NCI-H1436 treated with DMSO at 0.1 percent for 48 hours (cell line): Measurements from ENCODE around the gene PDE4B.

Experiments
- DNase-seq: peaks from one replicate; lab custom pipeline; 2025; lab: John Stamatoyannopoulos, UW

PDE4B gene

DNA sequence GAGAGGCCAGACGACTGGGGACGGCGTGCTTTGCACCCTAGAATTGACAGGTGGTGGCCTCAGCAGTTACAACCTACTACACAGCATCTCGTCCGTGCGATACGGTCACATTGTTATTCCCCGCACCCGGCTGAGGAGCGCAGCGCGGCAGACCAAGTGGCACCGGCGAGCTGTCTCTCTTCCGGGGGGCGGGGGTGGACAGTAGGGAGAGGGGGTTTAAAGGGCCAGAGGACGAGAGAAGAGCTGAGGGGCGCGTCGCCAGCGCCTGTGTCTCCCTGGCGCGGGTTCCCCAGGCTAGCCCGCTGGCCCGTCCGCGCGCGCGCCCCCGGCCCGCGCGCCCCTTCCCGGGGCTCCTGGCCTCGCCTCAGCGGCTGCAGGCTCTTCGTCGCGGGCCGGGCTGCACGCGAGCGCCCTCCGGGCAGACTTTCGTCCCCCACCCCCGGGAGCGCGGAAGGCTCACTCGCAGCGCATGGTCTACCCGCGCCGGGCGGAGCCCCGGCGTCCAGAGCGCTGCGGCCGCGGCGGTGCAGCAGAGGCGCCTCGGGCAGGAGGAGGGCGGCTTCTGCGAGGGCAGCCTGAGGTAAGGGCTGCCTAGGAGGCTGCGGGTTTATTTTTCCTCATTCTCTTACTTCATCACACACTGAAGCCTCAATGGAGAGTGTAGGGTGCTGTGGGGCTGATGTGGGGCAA lies at the start of gene PDE4B:
Gene PDE4B (plus strand): TSS at position 227 of the 690 bp plus-strand sequence.
- no peak for DNase-seq

DNA sequence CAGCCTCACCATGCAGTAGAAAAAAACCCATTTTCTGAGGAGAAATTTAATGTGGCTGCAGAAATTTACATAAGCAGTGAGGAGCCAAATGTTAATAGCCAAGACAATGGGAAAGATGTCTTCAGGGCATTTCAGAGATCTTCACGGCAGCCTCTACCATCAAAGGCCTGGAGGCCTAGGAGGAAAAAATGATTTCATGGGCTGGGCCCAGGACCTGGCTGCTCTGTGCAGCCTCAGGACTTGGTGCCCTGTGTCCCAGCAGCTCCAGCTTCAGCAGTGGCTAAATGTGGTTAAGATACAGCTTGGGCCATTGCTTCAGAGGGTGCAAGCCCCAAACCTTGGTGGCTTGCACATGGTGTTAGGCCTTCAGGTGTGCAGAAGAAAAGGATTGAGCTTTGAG lies 48.0 kb upstream of the PDE4B start:
- no peak for DNase-seq

DNA sequence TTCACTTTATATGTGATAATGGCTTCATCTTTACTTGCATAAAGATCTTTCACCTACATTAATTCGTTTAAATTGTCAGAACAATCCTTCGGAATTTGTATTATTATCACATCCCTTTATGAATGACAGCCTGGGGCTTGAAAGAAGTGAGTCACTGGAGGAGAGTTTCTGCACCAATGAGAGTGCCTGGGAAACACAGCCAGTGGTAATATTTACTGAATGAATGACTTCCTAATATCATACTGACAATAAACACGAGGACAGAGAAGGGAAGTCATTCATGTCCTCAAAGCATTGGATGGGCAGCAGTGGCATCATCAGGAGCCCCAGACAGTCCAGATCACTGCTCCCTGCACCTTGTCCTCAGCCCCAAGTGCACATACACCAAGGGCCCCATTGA lies 40.7 kb upstream of the PDE4B start:
- no peak for DNase-seq

DNA sequence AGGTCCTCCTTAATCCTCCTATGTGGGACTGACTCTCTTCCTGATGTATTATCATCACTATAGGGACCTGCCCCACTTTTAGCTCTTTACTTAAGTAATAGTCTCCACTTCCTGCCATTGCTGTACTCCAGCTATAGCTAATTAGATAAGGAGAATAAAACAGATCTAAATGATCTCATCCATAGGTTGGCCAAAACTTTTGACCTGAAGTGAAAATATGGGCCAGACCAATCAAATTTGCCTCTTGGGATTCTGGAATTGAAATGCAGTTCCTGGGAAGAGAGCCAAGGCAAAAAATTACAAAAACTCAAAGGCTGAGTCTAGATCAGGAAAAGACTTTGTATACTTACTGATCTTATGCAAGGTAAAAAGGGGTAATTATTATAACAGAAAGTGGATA lies 36.1 kb upstream of the PDE4B start:
- no peak for DNase-seq

DNA sequence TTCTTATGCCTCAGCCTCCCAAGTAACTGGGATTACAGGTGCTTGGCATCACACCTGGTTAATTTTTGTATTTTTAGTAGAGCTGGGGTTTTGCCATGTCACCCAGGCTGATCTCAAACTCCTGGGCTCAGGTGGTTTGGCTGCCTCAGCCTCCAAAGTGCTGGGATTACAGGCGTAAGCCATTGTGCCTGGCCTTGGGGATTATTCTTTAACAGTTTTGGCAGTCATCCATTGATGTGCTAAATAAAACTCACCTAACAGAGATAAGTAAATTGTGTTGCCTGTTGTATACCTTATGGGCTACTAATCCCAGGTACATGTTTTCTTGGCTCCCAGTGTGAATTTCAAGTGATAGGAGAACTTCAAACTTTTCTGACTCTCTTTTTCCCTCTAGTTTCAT lies 35.2 kb upstream of the PDE4B start:
- DNase-seq: no peak

DNA sequence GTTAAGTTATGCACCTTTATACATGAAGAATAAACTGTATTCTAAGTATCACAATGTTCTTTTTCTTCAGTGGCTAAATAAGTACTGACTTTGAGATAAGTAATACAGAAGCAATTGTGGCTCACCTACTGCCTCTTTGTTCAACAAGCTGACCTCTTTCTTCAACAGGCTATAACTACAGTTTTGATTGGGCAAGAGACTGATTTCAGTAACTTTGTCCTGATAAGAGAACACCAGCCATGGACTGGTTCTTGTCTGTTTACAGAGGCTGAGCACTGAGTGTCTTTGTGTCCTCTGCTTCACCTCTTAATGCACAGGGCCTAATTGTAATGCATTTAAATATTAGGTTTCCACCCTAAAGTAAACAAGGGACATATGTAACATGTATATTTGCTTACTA lies 34.6 kb upstream of the PDE4B start:
- no peak for DNase-seq

DNA sequence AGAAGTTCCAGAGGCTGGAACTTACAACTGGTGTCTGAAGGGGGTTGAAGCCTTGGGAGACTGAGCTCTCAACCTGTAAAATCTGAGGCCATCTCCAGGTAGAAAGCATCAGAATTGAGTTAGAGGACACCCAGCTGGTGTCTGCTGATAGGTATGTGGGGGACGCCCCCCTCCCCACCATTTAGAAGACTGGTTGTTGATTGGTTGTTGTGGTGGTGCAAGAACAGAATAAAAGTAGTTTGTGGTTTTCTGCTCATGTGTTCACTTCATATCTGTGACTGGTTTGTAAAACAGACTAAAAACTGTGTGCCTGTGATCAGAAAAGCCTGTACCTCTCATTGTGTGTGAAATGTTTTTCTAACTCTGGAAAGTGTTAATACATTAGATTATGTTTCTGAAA lies 33.2 kb upstream of the PDE4B start:
- DNase-seq: no peak

DNA sequence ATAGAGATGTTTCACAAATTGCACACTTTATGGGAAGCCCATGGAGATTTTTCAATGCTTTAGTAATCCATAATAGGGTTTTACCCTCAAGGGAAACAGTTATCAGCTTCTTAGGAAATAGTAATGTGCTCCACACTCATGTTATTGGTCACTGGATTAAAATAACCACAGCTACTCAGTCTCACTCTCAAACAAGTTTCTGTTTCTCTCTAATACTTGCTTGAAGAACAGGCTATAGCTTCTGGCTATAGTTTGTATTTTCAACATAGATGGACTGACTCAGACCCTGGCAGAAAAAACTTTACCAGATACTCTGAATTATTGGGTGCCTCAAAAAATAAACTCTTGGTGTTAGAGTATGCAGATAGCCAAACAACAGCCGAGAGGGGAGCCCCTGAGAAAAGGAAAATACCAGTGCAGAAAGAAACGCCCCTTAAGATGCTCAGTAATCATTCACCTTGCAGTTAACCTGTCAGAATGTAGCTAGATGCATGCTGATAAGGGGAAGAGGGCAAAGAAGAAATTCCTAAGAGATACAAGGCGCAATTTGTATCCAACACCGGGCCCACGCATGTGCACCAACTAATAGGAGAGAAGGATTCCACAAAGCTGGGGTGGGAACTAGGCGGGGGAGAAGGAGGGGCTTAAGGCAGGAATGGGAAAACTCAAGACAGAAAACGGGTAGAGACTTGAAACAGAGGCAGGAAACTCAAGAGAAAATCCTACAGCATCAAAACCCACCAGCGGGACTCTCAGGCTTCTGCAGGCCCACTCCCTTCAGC lies 30.4 kb upstream of the PDE4B start:
- DNase-seq: no peak

DNA sequence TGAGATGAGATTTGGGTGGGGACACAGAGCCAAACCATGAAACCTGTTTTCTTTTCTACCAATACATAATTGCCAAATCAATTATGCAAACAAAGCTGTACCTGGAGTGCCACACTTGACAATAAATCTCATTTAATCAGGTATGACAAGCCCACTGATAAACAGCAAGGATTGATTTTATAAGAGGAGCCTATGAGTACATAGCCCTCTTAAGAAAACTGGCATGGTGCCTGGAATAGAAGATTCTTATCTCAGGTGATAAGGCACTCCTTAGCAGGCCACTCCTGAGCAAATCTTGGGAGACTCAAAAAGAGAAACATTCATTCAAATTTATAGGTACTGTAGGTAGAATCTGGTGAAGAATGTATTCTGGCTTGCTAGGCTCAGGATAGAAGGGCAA lies 28.6 kb upstream of the PDE4B start:
- DNase-seq: no peak

DNA sequence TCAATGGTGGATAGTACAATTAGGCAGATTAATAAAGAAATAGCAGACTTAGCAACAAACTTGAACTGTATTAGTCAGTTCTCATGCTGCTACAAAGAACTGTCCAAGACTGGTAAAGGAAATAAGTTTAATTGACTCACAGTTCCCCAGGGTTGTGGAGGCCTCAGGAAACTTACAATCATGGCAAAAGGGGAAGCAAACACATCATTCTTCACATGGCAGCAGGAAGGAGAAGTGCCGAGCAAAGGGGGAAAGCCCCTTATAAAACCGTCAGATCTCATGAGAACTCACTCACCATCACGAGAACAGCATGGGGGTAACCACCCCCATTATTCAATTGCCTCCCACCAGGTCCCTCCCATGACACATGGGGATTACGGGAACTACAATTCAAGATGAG lies 27.1 kb upstream of the PDE4B start:
- DNase-seq: no peak

DNA sequence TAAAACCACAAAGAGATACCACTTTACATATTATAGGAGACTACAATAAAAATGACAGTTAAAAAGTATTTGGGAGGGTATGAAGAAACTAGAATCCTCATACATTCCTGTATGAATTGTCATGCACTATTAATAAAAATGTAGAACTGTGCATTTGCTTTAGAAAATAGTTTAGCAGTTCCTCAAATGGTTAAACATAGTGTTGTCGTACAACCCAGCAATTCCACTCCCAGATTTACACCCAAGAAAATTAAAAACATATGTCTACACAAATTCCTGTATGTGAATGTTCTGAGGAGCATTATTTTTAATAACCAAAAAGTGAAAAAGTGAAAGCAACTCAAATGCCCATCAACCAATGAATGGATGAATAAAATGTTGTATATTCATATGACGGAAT lies 23.1 kb upstream of the PDE4B start:
- no peak for DNase-seq

DNA sequence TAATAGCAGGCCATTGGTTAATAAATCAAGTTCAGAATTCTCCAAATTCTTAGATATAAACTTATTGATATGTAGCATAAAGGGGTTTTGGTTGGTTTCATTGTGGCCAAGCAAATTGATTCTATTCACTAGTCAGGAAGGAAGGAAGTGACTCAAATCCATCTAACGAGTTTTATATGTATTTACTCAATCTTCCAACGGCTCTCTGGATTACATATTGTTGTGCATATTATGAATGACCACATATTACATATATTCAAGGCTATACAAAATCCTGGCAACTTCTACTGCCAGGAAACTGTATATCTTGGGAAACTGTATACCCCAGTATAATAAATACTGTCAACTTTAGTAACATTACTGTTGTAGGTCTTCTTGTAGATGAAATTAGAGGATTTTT lies 20.1 kb upstream of the PDE4B start:
- no peak for DNase-seq

DNA sequence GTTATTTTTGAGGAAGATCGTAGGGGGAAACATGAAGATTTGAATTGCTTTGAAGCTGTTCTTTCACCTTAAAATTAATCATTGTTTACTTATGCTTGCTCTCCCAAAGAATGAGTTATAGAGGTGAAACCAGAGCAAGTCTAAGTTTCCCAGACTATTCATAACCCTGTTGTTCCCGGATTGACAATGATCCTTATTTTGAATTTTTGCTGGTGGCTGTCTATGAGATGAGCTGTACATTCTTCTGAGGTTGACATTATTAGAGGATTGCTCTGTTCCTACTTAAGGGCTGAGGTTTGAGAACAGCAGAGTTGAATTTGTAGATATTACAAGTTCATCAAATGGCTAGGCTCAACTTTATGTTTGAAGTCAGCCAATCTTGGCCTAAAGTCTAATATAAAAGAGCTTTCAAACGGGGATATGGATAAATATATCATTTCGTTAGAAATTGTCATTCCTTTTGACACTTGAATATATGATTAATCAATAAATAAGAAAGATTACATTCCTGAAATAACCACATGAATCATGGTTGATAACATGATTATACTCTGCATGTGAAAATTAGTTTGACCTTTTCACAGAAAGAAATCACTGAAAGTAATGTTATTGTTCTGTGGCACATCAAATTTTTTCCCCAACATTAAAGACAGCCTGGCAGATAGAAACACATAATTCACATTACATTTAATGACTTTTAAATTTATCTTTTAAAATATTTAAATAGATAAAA lies 19.1 kb upstream of the PDE4B start:
- DNase-seq: no peak

DNA sequence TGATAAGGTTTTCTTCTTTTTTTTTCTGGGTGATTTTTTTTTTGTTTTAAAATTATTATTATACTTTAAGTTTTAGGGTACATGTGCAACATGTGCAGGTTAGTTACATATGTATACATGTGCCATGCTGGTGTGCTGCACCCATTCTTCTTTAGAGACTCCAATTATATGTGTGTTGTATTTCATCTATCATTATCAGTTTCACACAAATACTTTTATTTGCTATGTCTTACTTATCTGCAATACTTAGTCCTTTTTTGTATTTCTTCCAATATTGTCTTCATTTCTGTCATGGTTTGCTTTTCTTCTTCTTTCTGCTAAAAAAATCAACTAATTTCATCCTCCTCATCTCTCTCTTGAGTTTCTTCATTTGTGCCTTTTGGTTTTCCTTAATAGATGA lies 3.9 kb upstream of the PDE4B start:
- DNase-seq: no peak

DNA sequence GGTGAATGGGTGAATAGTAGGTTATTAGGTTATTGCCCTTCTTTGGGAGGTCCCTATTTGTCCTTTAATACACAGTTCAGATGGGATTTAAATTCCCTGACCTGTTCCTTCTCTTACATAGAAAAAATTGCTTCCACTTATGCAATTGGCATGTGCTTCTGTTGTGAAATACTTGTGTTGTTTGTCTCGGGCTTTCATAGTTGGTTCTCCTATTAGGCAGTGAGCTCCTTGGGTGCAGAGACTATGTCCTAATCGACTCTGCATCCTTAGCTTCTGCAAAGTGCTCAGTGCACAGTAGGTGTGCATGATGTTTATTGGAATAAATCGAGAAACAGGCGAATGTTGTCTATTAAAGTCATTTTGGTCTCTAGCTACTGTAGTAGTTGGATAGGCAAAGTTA lies 1.3 kb upstream of the PDE4B start:
- DNase-seq: no peak

DNA sequence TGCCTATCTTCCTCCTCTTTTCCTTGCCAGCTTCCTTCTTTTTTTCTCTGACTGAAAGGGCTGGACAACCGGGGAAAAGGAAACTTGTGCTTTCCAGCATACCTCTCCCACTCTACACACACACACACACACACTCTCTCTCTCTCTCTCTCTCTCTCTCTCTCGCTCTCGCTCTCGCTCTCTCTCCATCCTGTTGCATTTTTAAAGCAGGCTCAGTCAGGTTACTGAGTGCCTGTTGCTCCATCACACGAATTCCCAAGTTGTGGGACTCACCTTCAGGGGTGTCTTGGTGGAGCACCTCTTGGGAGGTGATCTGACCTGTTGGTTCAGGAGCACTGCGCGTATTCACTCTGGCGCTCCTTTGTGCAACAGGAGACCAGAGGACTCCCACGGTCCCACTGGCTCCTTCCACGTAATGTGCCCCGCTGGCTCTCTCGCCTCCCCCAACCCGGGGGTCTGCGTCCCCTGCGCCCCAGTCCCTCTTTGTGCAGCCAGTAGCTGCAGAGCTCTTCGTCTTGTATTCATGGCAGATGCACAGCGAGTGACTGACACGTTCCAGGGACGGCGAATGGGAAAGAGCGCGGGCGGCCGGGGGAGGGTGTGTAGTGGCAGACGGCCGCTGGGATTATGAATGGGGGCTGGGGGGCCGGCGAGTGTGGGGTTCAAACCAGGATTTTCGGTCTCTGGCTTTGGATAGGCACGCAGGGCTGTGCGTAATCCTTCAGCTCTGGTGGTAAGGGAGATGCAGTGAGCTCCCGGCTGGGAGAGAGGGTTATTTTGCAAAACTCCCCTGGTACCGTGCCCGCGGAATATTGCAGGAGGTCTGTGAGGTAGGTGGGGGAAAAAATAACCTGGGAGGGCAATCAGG lies 660 bp upstream of the PDE4B start:
- no peak for DNase-seq

DNA sequence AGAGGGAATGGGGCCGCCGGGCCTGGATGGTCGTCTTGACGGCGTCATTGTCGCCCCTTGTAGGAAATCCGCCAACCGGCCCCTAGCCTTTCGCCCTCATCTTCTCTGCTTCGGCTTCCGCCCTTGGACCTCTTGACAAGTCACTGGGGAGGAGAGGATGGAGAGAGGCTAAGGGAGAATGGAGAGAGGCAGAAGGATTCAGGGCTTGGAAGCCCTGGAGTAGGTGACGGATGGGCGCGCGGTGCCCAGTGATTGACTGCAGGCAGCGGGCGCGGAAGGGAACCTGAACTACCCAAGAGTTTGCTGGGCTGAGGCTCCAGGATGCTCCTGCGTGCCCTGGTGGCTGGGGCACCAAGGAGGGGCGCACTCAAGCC lies 651 bp downstream of the PDE4B start:
- no peak for DNase-seq

DNA sequence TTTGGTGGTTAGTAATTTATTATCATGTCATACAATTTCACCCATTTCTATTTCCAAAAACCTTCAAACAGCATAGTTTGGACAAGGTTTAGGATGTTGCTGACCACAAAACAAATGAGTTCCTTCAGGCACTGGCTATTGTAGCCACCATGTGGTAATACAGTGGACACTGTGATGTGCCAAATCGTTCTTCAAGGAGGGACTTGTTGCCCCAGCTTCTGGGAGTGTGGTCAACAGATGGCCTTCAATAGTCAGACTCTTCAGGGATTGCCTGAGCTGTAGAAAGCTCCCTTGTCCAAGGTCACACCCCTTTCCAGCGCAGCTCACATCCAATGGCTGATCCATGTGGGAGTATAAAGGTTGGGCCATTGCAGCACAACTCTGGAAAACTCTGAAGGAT lies 2.6 kb downstream of the PDE4B start:
- DNase-seq: no peak

DNA sequence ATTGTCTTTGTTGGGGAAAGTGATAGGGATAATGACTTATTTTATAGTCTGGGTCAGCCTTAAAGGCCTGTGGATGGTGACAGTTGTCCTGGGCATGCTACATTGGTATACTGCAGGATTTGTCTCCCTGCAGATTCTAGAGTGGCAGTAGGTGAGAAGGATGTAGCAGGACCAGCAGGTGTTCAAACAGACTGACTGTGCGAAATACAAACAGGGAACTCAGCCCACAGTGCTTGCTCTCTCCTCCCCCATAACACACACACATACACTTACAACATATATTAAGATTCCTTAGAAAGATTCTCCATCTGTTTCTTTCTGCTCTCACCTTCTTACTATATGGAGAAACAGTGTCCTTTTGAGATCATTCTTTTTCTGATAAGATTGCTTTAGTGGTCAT lies 6.9 kb downstream of the PDE4B start:
- DNase-seq: no peak

DNA sequence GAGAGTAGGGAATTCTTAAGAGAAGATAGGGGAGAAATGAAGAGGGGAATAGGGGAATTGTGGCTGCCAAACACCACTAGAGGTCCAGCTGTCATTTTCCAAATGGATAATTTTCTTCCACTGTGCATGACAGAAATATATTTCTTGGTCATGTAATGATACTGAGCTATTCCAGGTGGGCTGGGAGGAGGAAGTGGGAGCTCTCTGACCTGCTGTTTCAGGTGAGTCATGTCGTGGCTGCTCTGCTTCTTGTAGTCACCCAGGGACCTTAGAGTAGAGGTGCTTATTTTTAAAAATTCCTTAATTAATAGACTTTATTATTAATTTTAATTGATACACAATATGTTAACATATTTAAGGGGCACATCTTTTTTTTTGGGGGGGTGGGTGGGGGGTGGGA lies 11.9 kb downstream of the PDE4B start:
- no peak for DNase-seq

DNA sequence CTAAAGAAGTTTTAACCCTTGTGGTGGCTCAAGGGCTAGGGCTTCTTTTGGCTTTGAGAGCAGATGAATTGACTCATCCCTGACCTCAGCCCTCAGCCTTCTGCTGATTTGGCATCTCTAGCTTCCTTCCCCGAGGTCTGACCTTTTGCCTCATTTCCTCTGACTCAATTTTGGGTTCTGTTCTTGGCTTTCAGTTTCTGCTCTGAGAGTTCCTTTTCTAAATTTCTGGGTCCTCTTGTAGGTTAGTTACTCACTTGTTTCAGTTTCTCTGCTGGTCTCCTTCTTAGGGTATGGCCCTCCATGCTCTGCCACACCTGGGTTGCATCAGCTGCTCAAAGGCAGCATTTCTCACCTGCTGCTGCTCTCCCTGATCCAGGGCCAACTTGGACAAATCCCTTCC lies 19.4 kb downstream of the PDE4B start:
- DNase-seq: no peak

DNA sequence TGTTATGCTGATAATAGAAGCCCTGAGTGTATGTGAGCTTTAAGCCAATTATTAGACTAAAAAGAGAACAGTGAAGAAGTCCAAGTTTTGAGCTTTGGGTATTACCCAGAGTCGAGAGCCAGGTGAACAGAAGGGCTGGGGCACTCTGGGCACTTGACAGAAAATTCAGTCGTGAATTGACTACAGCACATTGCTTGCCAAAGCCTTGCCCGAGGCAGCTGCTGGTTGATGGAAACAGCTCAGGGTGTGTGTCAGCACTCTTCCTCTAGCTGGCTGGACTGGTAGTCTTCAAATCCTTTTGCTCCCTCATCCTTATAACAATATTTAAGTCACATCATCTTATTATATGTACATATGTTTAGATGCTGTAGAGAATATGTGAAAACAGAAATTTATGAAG lies 21.3 kb downstream of the PDE4B start:
- no peak for DNase-seq
